ENCODE results near the gene CCDC89. TPM values are rescaled to one million over a fixed set of nuclear protein-coding genes. Genes with fewer than 3 reads are reported as not detected.

Gene CCDC89
- total and polyA plus RNA-seq, 2 of the 4 experiments (the other 2 are of a cell fraction): 4.0 to 7.9 TPM

GRCh38 chr11:85651118-85651517, 34.9 kb downstream of the CCDC89 start:
- ChIA-PET POLR2A (ENCODE audit: unreplicated experiment) (no interaction called here), CTCF (no interaction called here)
- no peak for TF ChIP-seq NFE2L2 (IDR thresholded peaks at IDR 0.05; ENCODE audit: low read depth, low read length)
- TF ChIP-seq RAD21 (IDR thresholded peaks at IDR 0.05; ENCODE audit: low read length): no peak
- no peak for TF ChIP-seq ELK1 (IDR thresholded peaks at IDR 0.05; ENCODE audit: borderline replicate concordance, low read depth, low read length)
- TF ChIP-seq CHD1 (IDR thresholded peaks at IDR 0.05; ENCODE audit: low read depth, low read length): no peak
- no peak for TF ChIP-seq POLR2A (IDR thresholded peaks at IDR 0.05; ENCODE audit: low read depth, low read length)
- no peak for TF ChIP-seq MAFK (IDR thresholded peaks at IDR 0.05; ENCODE audit: low read depth, low read length)
- TF ChIP-seq RFX5 (IDR thresholded peaks at IDR 0.05; ENCODE audit: low read depth, low read length): no peak
- TF ChIP-seq USF2 (IDR thresholded peaks at IDR 0.05; ENCODE audit: low read depth, low read length): no peak
- no peak for TF ChIP-seq MAZ (IDR thresholded peaks at IDR 0.05; ENCODE audit: borderline replicate concordance, low read depth, low read length)
- no peak for TF ChIP-seq BHLHE40 (IDR thresholded peaks at IDR 0.05; ENCODE audit: low read depth, low read length)
- TF ChIP-seq SMC3 (IDR thresholded peaks at IDR 0.05; ENCODE audit: low read depth, low read length): no peak
- TF ChIP-seq CTCF (conservative IDR thresholded peaks at IDR 0.05; ENCODE audit: low read depth, low read length): no peak
- no peak for TF ChIP-seq MXI1 (IDR thresholded peaks at IDR 0.05; ENCODE audit: borderline replicate concordance, low read depth, low read length)
- no peak for TF ChIP-seq CEBPB (IDR thresholded peaks at IDR 0.05; ENCODE audit: low read depth, low read length)
- no peak for TF ChIP-seq RCOR1 (IDR thresholded peaks at IDR 0.05; ENCODE audit: insufficient replicate concordance, low read length)
- TF ChIP-seq FOS (IDR thresholded peaks at IDR 0.05; ENCODE audit: low read depth, low read length): no peak
- no peak overlapping the region for H2BK20ac ChIP-seq (ENCODE audit: low read depth, low read length)
- no peak overlapping the region for H4K8ac ChIP-seq (ENCODE audit: low read depth in 2 of 2, low read length in 2 of 2)
- H3K79me1 ChIP-seq (ENCODE audit: low read depth in 1 of 2, low read length in 2 of 2): peaks cover 16 to 48% of the 10 kb centered on the region in 2 experiments
- no peak overlapping the region for H2AK9ac ChIP-seq (replicated peaks; ENCODE audit: low read depth, low read length, poor library complexity)
- H3K36me3 ChIP-seq (ENCODE audit: control insufficient read depth, insufficient read depth, low read length): peaks cover 6% of the 10 kb centered on the region
- no TSS peak for BruUV-seq (replicated peaks)
- H3K9me3 ChIP-seq (ENCODE audit: control insufficient read depth, insufficient read depth, low read length): no peaks in the 10 kb centered on the region
- H2BK15ac ChIP-seq (ENCODE audit: low read depth, low read length): no peak overlapping the region
- no peak overlapping the region for H3K56ac ChIP-seq (ENCODE audit: extremely low read depth, insufficient read depth, low read length)
- dilution Hi-C loops (cut with HindIII; ENCODE audit: low sequenced_read_pairs, unreplicated experiment) (no loop called here), intact Hi-C loops (cut with micrococcal nuclease) (no loop called here), in situ Hi-C loops (cut with MboI; ENCODE audit: low sequenced_read_pairs) (no loop called here)
- H3K4me2 ChIP-seq (ENCODE audit: low read depth, low read length): no peak overlapping the region
- no peak overlapping the region for H3K18ac ChIP-seq (ENCODE audit: low read depth, low read length)
- no peak overlapping the region for H3K4ac ChIP-seq (ENCODE audit: low read depth, low read length)
- no peaks in the 10 kb centered on the region for H3K27me3 ChIP-seq (ENCODE audit: control insufficient read depth, insufficient read depth, low read length)
- no peak overlapping the region for H2AFZ ChIP-seq (replicated peaks; ENCODE audit: low read length, poor library complexity)
- no peaks in the 10 kb centered on the region for H3K9me1 ChIP-seq (ENCODE audit: insufficient read depth, low read length)
- H3K9ac ChIP-seq (ENCODE audit: low read depth, low read length): no peak overlapping the region
- DNase-seq (no peak), ATAC-seq (ENCODE audit: low read depth) (no peak)
- H3K4me3 ChIP-seq (ENCODE audit: insufficient read depth, low read depth, low read length): no peak overlapping the region
- no peak overlapping the region for H3K27ac ChIP-seq (ENCODE audit: insufficient read depth, low read length)
- H3K14ac ChIP-seq (replicated peaks; ENCODE audit: low read depth, low read length): no peak overlapping the region
- no peak overlapping the region for H2AK5ac ChIP-seq (ENCODE audit: low read depth, low read length)
- H4K91ac ChIP-seq (ENCODE audit: insufficient read depth, low read depth, low read length): no peak overlapping the region
- no peaks in the 10 kb centered on the region for H4K20me1 ChIP-seq (ENCODE audit: insufficient read depth, low read length)
- no peak overlapping the region for H4K5ac ChIP-seq (ENCODE audit: low read depth, low read length)
- no peak overlapping the region for H3K23ac ChIP-seq (ENCODE audit: low read depth, low read length)
- no peak overlapping the region for H2BK5ac ChIP-seq (ENCODE audit: low read depth, low read length, poor library complexity, severe bottlenecking)
- no peak overlapping the region for H2BK120ac ChIP-seq (ENCODE audit: low read depth, low read length)
- WGBS, 2 experiments (ENCODE audit: extremely low coverage in 2 of 2, insufficient read length in 1 of 2): 100% methylated on average over 1 of the region's 1 CpG; no CpG with 5 or more reads in 1 of the 2 experiments
- no peaks in the 10 kb centered on the region for H3K4me1 ChIP-seq (ENCODE audit: control insufficient read depth, insufficient read depth, low read length)

Measured in IMR-90 (cell line).